ENCODE results near the gene PLOD2. TPM values are rescaled to one million over a fixed set of nuclear protein-coding genes. Genes with fewer than 3 reads are reported as not detected.

The PLOD2 gene
- total RNA-seq (25.8 TPM), polyA plus RNA-seq (ENCODE audit: insufficient read depth in 1 of 8, insufficient read length in 8 of 8, low replicate concordance in 1 of 8) (10 to 100 TPM; 13.8 to 43.4 (median 20.5) TPM)
- long read RNA-seq, donor 1 = 0 reads
- long read RNA-seq, donor 2 = 0 reads
- long read RNA-seq, donor 3, partial matches to known transcripts = 0 of 1 reads
- long read RNA-seq, donor 3, other reads (novel, unspliced or antisense) = 0 of 1 reads
- long read RNA-seq, donor 4, partial matches to known transcripts = 0 of 3 reads
- long read RNA-seq, donor 4, other reads (novel, unspliced or antisense) = 0 of 3 reads
- long read RNA-seq, donor 5, transcript PLOD2-201 (20 exons, 3,732 nt) = major isoform, 9 of 21 reads
- long read RNA-seq, donor 5, partial matches to known transcripts = 7 of 21 reads
- long read RNA-seq, donor 5, other reads (novel, unspliced or antisense) = 0 of 21 reads
- long read RNA-seq, donor 6, partial matches to known transcripts = 10 of 12 reads
- long read RNA-seq, donor 6, other reads (novel, unspliced or antisense) = 0 of 12 reads
- long read RNA-seq, donor 7, transcript PLOD2-201 (20 exons, 3,732 nt) = major isoform, 7 of 10 reads
- long read RNA-seq, donor 7, partial matches to known transcripts = 0 of 10 reads
- long read RNA-seq, donor 7, other reads (novel, unspliced or antisense) = 0 of 10 reads
- long read RNA-seq, donor 8, partial matches to known transcripts = 0 of 3 reads
- long read RNA-seq, donor 8, other reads (novel, unspliced or antisense) = 0 of 3 reads
- long read RNA-seq, donor 9, partial matches to known transcripts = 0 of 3 reads
- long read RNA-seq, donor 9, other reads (novel, unspliced or antisense) = 0 of 3 reads
- long read RNA-seq, donor 10, transcript PLOD2-201 (20 exons, 3,732 nt) = major isoform, 5 of 5 reads
- long read RNA-seq, donor 10, partial matches to known transcripts = 0 of 5 reads
- long read RNA-seq, donor 10, other reads (novel, unspliced or antisense) = 0 of 5 reads
- long read RNA-seq, donor 11, partial matches to known transcripts = 0 of 5 reads
- long read RNA-seq, donor 11, other reads (novel, unspliced or antisense) = 0 of 5 reads

GRCh38 chr3:146160964-146161662 lies at the start of gene PLOD2:
PLOD2 (minus strand) TSS chr3:146161184; CDS start chr3:146160989, 195 bp downstream.
- Histone ChIP-seq H3K27me3 (ENCODE audit: control insufficient read depth, insufficient read depth, low read length) (no peaks in the 10 kb centered on the region), H3K4me3 (ENCODE audit: low read length) (peak within 1 kb of the TSS; percentile 78), H3K36me3 (ENCODE audit: control insufficient read depth, insufficient read depth, low read length) (no peaks in the 10 kb centered on the region), H3K9me3 (replicated peaks; ENCODE audit: control insufficient read depth, low read depth, low read length) (no peaks in the 10 kb centered on the region), H3K4me1 (ENCODE audit: control insufficient read depth, insufficient read depth, low read length) (peaks cover 4% of the 10 kb centered on the region), H3K27ac (ENCODE audit: low read length) (peak within 1 kb of the TSS; percentile 97)
- peak; percentile 91 for DNase-seq
- under 1% methylated on average over 70 of the region's 74 CpGs for WGBS (ENCODE audit: insufficient coverage)

GRCh38 chr3:146209371-146209770 lies 48.4 kb upstream of the PLOD2 start:
- Histone ChIP-seq H3K4me1 (ENCODE audit: control insufficient read depth, insufficient read depth, low read length) (no peaks in the 10 kb centered on the region), H3K27ac (ENCODE audit: low read length) (no peak overlapping the region), H3K36me3 (ENCODE audit: control insufficient read depth, insufficient read depth, low read length) (no peaks in the 10 kb centered on the region), H3K9me3 (replicated peaks; ENCODE audit: control insufficient read depth, low read depth, low read length) (no peaks in the 10 kb centered on the region), H3K4me3 (ENCODE audit: low read length) (no peak overlapping the region), H3K27me3 (ENCODE audit: control insufficient read depth, insufficient read depth, low read length) (no peaks in the 10 kb centered on the region)
- no peak for DNase-seq

- no peak overlapping the region for H3K4me3 ChIP-seq (ENCODE audit: low read length)
- H3K27ac ChIP-seq (ENCODE audit: low read length) = no peak overlapping the region
- DNase-seq = peak; percentile 66
- H3K9me3 ChIP-seq (replicated peaks; ENCODE audit: control insufficient read depth, low read depth, low read length) = no peaks in the 10 kb centered on the region
- H3K36me3 ChIP-seq (ENCODE audit: control insufficient read depth, insufficient read depth, low read length) = no peaks in the 10 kb centered on the region
- no peaks in the 10 kb centered on the region for H3K27me3 ChIP-seq (ENCODE audit: control insufficient read depth, insufficient read depth, low read length)
- no peaks in the 10 kb centered on the region for H3K4me1 ChIP-seq (ENCODE audit: control insufficient read depth, insufficient read depth, low read length)
Measured at GRCh38 chr3:146203776-146204175, 42.8 kb upstream of the PLOD2 start.

GRCh38 chr3:146200461-146201220 lies 39.7 kb upstream of the PLOD2 start:
- no peaks in the 10 kb centered on the region for H3K9me3 ChIP-seq (replicated peaks; ENCODE audit: control insufficient read depth, low read depth, low read length)
- no peak for DNase-seq
- H3K27ac ChIP-seq (ENCODE audit: low read length) = no peak overlapping the region
- no CpG with 5 or more reads among the region's 2 CpGs for WGBS (ENCODE audit: insufficient coverage)
- no peaks in the 10 kb centered on the region for H3K27me3 ChIP-seq (ENCODE audit: control insufficient read depth, insufficient read depth, low read length)
- H3K4me1 ChIP-seq (ENCODE audit: control insufficient read depth, insufficient read depth, low read length) = no peaks in the 10 kb centered on the region
- H3K4me3 ChIP-seq (ENCODE audit: low read length) = no peak overlapping the region
- no peaks in the 10 kb centered on the region for H3K36me3 ChIP-seq (ENCODE audit: control insufficient read depth, insufficient read depth, low read length)

GRCh38 chr3:146199762-146200161 lies 38.8 kb upstream of the PLOD2 start:
- Histone ChIP-seq H3K27me3 (ENCODE audit: control insufficient read depth, insufficient read depth, low read length) (no peaks in the 10 kb centered on the region), H3K36me3 (ENCODE audit: control insufficient read depth, insufficient read depth, low read length) (no peaks in the 10 kb centered on the region), H3K4me3 (ENCODE audit: low read length) (no peak overlapping the region), H3K9me3 (replicated peaks; ENCODE audit: control insufficient read depth, low read depth, low read length) (no peaks in the 10 kb centered on the region), H3K27ac (ENCODE audit: low read length) (no peak overlapping the region), H3K4me1 (ENCODE audit: control insufficient read depth, insufficient read depth, low read length) (no peaks in the 10 kb centered on the region)
- WGBS (ENCODE audit: insufficient coverage) = no CpG with 5 or more reads among the region's 5 CpGs
- DNase-seq = no peak

- H3K27me3 ChIP-seq (ENCODE audit: control insufficient read depth, insufficient read depth, low read length) = no peaks in the 10 kb centered on the region
- H3K36me3 ChIP-seq (ENCODE audit: control insufficient read depth, insufficient read depth, low read length) = no peaks in the 10 kb centered on the region
- no peaks in the 10 kb centered on the region for H3K9me3 ChIP-seq (replicated peaks; ENCODE audit: control insufficient read depth, low read depth, low read length)
- WGBS (ENCODE audit: insufficient coverage) = no CpG with 5 or more reads among the region's 2 CpGs
- no peaks in the 10 kb centered on the region for H3K4me1 ChIP-seq (ENCODE audit: control insufficient read depth, insufficient read depth, low read length)
- H3K4me3 ChIP-seq (ENCODE audit: low read length) = no peak overlapping the region
- H3K27ac ChIP-seq (ENCODE audit: low read length) = no peak overlapping the region
- no peak for DNase-seq
Measured at GRCh38 chr3:146196789-146197188, 35.8 kb upstream of the PLOD2 start.

- H3K27me3 ChIP-seq (ENCODE audit: control insufficient read depth, insufficient read depth, low read length) = no peaks in the 10 kb centered on the region
- no peak overlapping the region for H3K27ac ChIP-seq (ENCODE audit: low read length)
- no peaks in the 10 kb centered on the region for H3K36me3 ChIP-seq (ENCODE audit: control insufficient read depth, insufficient read depth, low read length)
- no peak for DNase-seq
- WGBS (ENCODE audit: insufficient coverage) = 36% methylated on average over 2 of the region's 4 CpGs
- no peak overlapping the region for H3K4me3 ChIP-seq (ENCODE audit: low read length)
- no peaks in the 10 kb centered on the region for H3K4me1 ChIP-seq (ENCODE audit: control insufficient read depth, insufficient read depth, low read length)
- no peaks in the 10 kb centered on the region for H3K9me3 ChIP-seq (replicated peaks; ENCODE audit: control insufficient read depth, low read depth, low read length)
Measured at GRCh38 chr3:146195605-146196004, 34.6 kb upstream of the PLOD2 start.

- Histone ChIP-seq H3K4me3 (ENCODE audit: low read length) (no peak overlapping the region), H3K36me3 (ENCODE audit: control insufficient read depth, insufficient read depth, low read length) (no peaks in the 10 kb centered on the region), H3K9me3 (replicated peaks; ENCODE audit: control insufficient read depth, low read depth, low read length) (no peaks in the 10 kb centered on the region), H3K4me1 (ENCODE audit: control insufficient read depth, insufficient read depth, low read length) (no peaks in the 10 kb centered on the region), H3K27me3 (ENCODE audit: control insufficient read depth, insufficient read depth, low read length) (no peaks in the 10 kb centered on the region), H3K27ac (ENCODE audit: low read length) (no peak overlapping the region)
- DNase-seq = no peak
- no CpG with 5 or more reads among the region's 3 CpGs for WGBS (ENCODE audit: insufficient coverage)
Measured at GRCh38 chr3:146195030-146195429, 34.0 kb upstream of the PLOD2 start.

GRCh38 chr3:146191051-146191450 lies 30.1 kb upstream of the PLOD2 start:
- Histone ChIP-seq H3K27ac (ENCODE audit: low read length) (peak overlapping the region; percentile 50), H3K27me3 (ENCODE audit: control insufficient read depth, insufficient read depth, low read length) (no peaks in the 10 kb centered on the region), H3K36me3 (ENCODE audit: control insufficient read depth, insufficient read depth, low read length) (no peaks in the 10 kb centered on the region), H3K4me1 (ENCODE audit: control insufficient read depth, insufficient read depth, low read length) (no peaks in the 10 kb centered on the region), H3K4me3 (ENCODE audit: low read length) (no peak overlapping the region), H3K9me3 (replicated peaks; ENCODE audit: control insufficient read depth, low read depth, low read length) (no peaks in the 10 kb centered on the region)
- no CpG with 5 or more reads among the region's 1 CpG for WGBS (ENCODE audit: insufficient coverage)
- peak; percentile 83 for DNase-seq
